Upper lobe of left lung (tissue), 4 donors: ENCODE measurements around the gene USP10.

ENCODE experiments used
- POLR2AphosphoS5 ChIP-seq, 2 donors: sonication (generic); formaldehyde crosslinking; IDR thresholded peaks; one replicate each; pipeline ENCODE4 v1.5.1; 2017; ENCODE audit warnings: antibody characterized with exemption in 2 of 2
- TF ChIP-seq, protein P1 (sequence below), 6 experiments: fragments of 450-650 bp in 4 of 6; fragments of 200-600 bp in 2 of 6; sonication (generic) in 2 of 6; IDR thresholded peaks; one replicate each; pipeline ENCODE4 v1.5.1; 2016 to 2019; ENCODE audit warnings: antibody characterized with exemption in 6 of 6

DNA sequence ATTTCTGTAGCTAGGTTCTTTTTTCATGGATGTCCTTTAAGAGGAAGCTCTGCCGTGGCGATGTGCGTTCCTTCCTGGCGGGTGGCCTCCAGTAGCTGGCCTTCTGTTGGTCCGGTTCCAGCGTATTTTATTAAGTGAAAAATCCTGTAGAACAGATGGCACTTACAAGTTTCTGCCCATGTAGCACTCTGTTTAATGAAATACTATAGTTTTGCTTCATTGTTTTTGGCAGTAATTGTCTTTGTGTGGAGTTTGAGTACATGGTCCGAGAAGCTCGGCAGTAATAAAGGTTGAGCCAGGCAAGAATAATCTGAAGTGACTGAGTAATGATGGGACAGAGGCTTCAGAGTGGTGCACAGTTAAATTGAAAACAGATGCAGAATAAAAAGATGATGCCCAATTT, 20.4 kb downstream of the USP10 start:
- TF ChIP-seq, protein P1, sequence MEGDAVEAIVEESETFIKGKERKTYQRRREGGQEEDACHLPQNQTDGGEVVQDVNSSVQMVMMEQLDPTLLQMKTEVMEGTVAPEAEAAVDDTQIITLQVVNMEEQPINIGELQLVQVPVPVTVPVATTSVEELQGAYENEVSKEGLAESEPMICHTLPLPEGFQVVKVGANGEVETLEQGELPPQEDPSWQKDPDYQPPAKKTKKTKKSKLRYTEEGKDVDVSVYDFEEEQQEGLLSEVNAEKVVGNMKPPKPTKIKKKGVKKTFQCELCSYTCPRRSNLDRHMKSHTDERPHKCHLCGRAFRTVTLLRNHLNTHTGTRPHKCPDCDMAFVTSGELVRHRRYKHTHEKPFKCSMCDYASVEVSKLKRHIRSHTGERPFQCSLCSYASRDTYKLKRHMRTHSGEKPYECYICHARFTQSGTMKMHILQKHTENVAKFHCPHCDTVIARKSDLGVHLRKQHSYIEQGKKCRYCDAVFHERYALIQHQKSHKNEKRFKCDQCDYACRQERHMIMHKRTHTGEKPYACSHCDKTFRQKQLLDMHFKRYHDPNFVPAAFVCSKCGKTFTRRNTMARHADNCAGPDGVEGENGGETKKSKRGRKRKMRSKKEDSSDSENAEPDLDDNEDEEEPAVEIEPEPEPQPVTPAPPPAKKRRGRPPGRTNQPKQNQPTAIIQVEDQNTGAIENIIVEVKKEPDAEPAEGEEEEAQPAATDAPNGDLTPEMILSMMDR (IDR thresholded peaks at IDR 0.05) = no peak
- no peak for TF ChIP-seq POLR2AphosphoS5 (IDR thresholded peaks at IDR 0.05)
